ENCODE measurements around the gene SPAG5. TPM values are rescaled to one million over a fixed set of nuclear protein-coding genes. Genes with fewer than 3 reads are reported as not detected.

The SPAG5 gene
- total and polyA plus RNA-seq, 10 of the 15 experiments (the other 5 are each of a cell fraction or from before 2014, with no cell fraction given): 73.5 to 171 (median 106) TPM

DNA sequence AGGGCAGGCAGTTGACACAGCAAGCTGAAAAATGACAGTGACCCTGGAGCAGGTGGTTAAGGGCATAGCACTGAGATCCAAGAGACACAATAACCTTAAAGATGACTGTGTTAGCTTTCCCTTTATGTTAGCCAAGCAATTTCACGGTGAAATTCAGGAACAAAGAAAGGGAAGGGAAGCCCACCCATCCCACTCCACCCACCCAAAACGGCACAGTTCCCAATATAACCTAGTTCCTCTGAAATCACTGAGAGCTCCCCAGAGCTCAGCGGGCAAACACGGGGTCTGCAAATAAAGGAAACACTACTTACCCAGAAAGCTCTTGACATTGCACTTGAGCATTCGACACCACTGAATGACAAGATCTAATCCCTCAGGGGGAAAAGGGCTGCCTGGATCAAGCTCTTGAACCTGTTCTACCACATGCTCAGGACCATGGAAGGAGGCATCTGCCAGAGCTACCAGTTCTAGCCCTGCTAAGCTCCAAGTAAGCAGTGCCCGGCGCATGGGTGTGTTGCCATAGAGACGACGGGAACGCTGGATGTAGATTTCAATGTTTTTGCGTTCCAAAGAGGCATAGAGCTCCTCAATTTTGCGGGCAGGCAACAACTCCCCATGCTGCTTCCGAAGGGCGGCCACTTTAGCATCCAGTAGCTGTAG, 35.5 kb upstream of the SPAG5 start:
- no peak overlapping the region for H3K4me2 ChIP-seq (ENCODE audit: control insufficient read depth, insufficient read depth)
- ATAC-seq: no peak
- no TSS peak for BruUV-seq (replicated peaks)
- WGBS (ENCODE audit: insufficient coverage, insufficient replicate concordance, low lambda C conversion rate, missing lambda C conversion rate): 91% methylated on average over 14 of the region's 14 CpGs
- H3K27ac ChIP-seq (ENCODE audit: control insufficient read depth, insufficient read depth): no peak overlapping the region
- H3K36me3 ChIP-seq (ENCODE audit: control insufficient read depth in 2 of 2, insufficient read depth in 2 of 2, low read length in 1 of 2): peaks cover 41 to 66% of the 10 kb centered on the region in 2 experiments
- no peaks in the 10 kb centered on the region for H3K9me3 ChIP-seq (replicated peaks; ENCODE audit: control insufficient read depth, insufficient read depth, low read length)
- ChIA-PET SMC1A (ENCODE audit: uncharacterized antibody, unreplicated experiment) (interaction anchor here (1.7 kb wide), 1 partner anchor 9 kb away, joined by 6 read pairs; no protein-coding TSS in a partner anchor), CTCF (interaction anchor here (0.7 to 1.3 kb wide), 5 partner anchors 9 to 250 kb away, joined by 3 to 6 read pairs (median 3); no protein-coding TSS in a partner anchor), RAD21 (ENCODE audit: unreplicated experiment) (no interaction called here), POLR2A (interaction anchor here (0.5 to 1.7 kb wide), 3 partner anchors 10 to 93 kb away, joined by 3 to 7 read pairs (median 6); partner anchors contain the start of gene RPL23A)
- intact Hi-C loops (cut with micrococcal nuclease; ENCODE audit: unreplicated experiment): no loop called here
- in situ Hi-C loops (cut with MboI): no loop called here
- no peak overlapping the region for H3K4me3 ChIP-seq
- no peaks in the 10 kb centered on the region for H3K27me3 ChIP-seq (replicated peaks in 1 of 2; ENCODE audit: control insufficient read depth in 2 of 2, insufficient read depth in 2 of 2, low read length in 1 of 2)
- H3K4me1 ChIP-seq (ENCODE audit: control insufficient read depth, insufficient read depth, low read length): no peaks in the 10 kb centered on the region; the same call in 1 of the 2 replicates
- TF ChIP-seq CREM (IDR thresholded peaks at IDR 0.05; ENCODE audit: low read depth) (no peak), LARP7 (IDR thresholded peaks at IDR 0.05) (no peak), SP1 (IDR thresholded peaks at IDR 0.05; ENCODE audit: low read depth, low read length) (no peak), KLF5 (IDR thresholded peaks at IDR 0.05; ENCODE audit: partially characterized antibody) (no peak), CBFB (IDR thresholded peaks at IDR 0.05; ENCODE audit: low read depth) (no peak), KAT2A (conservative IDR thresholded peaks at IDR 0.05; ENCODE audit: control insufficient read depth, low read depth, low read length) (no peak), CREB1 (IDR thresholded peaks at IDR 0.05; ENCODE audit: low read depth) (no peak), STAT3 (IDR thresholded peaks at IDR 0.05; ENCODE audit: low read depth, low read length) (no peak), SREBF2 (IDR thresholded peaks at IDR 0.05; ENCODE audit: low read length) (no peak), MXI1 (IDR thresholded peaks at IDR 0.05; ENCODE audit: low read depth, low read length) (no peak), KDM1A (IDR thresholded peaks at IDR 0.05; ENCODE audit: borderline replicate concordance) (no peak), PAX5 (IDR thresholded peaks at IDR 0.05; ENCODE audit: borderline replicate concordance, low read depth, low read length) (no peak)
- TF ChIP-seq, protein P1, sequence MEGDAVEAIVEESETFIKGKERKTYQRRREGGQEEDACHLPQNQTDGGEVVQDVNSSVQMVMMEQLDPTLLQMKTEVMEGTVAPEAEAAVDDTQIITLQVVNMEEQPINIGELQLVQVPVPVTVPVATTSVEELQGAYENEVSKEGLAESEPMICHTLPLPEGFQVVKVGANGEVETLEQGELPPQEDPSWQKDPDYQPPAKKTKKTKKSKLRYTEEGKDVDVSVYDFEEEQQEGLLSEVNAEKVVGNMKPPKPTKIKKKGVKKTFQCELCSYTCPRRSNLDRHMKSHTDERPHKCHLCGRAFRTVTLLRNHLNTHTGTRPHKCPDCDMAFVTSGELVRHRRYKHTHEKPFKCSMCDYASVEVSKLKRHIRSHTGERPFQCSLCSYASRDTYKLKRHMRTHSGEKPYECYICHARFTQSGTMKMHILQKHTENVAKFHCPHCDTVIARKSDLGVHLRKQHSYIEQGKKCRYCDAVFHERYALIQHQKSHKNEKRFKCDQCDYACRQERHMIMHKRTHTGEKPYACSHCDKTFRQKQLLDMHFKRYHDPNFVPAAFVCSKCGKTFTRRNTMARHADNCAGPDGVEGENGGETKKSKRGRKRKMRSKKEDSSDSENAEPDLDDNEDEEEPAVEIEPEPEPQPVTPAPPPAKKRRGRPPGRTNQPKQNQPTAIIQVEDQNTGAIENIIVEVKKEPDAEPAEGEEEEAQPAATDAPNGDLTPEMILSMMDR (IDR thresholded peaks at IDR 0.05 in 2 of 3, conservative IDR thresholded peaks at IDR 0.05 in 1 of 3; ENCODE audit: control insufficient read depth in 2 of 3, extremely low read depth in 1 of 3, insufficient read depth in 1 of 3, low read depth in 3 of 3, low read length in 3 of 3): no peak
- TF ChIP-seq, protein P2, sequence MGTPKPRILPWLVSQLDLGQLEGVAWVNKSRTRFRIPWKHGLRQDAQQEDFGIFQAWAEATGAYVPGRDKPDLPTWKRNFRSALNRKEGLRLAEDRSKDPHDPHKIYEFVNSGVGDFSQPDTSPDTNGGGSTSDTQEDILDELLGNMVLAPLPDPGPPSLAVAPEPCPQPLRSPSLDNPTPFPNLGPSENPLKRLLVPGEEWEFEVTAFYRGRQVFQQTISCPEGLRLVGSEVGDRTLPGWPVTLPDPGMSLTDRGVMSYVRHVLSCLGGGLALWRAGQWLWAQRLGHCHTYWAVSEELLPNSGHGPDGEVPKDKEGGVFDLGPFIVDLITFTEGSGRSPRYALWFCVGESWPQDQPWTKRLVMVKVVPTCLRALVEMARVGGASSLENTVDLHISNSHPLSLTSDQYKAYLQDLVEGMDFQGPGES (IDR thresholded peaks at IDR 0.05): no peak
- TF ChIP-seq, protein P3, sequence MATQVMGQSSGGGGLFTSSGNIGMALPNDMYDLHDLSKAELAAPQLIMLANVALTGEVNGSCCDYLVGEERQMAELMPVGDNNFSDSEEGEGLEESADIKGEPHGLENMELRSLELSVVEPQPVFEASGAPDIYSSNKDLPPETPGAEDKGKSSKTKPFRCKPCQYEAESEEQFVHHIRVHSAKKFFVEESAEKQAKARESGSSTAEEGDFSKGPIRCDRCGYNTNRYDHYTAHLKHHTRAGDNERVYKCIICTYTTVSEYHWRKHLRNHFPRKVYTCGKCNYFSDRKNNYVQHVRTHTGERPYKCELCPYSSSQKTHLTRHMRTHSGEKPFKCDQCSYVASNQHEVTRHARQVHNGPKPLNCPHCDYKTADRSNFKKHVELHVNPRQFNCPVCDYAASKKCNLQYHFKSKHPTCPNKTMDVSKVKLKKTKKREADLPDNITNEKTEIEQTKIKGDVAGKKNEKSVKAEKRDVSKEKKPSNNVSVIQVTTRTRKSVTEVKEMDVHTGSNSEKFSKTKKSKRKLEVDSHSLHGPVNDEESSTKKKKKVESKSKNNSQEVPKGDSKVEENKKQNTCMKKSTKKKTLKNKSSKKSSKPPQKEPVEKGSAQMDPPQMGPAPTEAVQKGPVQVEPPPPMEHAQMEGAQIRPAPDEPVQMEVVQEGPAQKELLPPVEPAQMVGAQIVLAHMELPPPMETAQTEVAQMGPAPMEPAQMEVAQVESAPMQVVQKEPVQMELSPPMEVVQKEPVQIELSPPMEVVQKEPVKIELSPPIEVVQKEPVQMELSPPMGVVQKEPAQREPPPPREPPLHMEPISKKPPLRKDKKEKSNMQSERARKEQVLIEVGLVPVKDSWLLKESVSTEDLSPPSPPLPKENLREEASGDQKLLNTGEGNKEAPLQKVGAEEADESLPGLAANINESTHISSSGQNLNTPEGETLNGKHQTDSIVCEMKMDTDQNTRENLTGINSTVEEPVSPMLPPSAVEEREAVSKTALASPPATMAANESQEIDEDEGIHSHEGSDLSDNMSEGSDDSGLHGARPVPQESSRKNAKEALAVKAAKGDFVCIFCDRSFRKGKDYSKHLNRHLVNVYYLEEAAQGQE (IDR thresholded peaks at IDR 0.05; ENCODE audit: low read depth, low read length): no peak
- H2AFZ ChIP-seq (ENCODE audit: control insufficient read depth, low read depth, low read length): no peak overlapping the region
- H3K79me2 ChIP-seq (ENCODE audit: control insufficient read depth, insufficient read depth, low read length): peaks cover 9% of the 10 kb centered on the region
- peaks cover 14% of the 10 kb centered on the region; the same call in 1 of the 2 replicates for H4K20me1 ChIP-seq (ENCODE audit: control insufficient read depth, insufficient read depth)
- DNase-seq (ENCODE audit: low read depth, low spot score): no peak
- FAIRE-seq: no peak
- H3K9ac ChIP-seq (ENCODE audit: control insufficient read depth, insufficient read depth, low read length): no peak overlapping the region

All from GM12878 (cell line).